ENCODE measurements around the gene SERP2.
A peak's percentile ranks its signal among the peaks of the same experiment; 100 is the strongest.

The SERP2 gene

GRCh38 chr13:44435142-44435918 is 61.7 kb downstream of the SERP2 start:
- DNase-seq (ENCODE audit: low spot score), result peak; percentile 93

GRCh38 chr13:44435919-44436510 is 62.4 kb downstream of the SERP2 start:
- no peak for DNase-seq (ENCODE audit: low spot score)

- DNase-seq (ENCODE audit: low spot score), result peak; percentile 85
Measured at GRCh38 chr13:44436589-44437337, 63.1 kb downstream of the SERP2 start.

GRCh38 chr13:44437356-44438233 is 64.0 kb downstream of the SERP2 start:
- no peak for DNase-seq (ENCODE audit: low spot score)

GRCh38 chr13:44438234-44438579 is 64.6 kb downstream of the SERP2 start:
- no peak for DNase-seq (ENCODE audit: low spot score)

GRCh38 chr13:44439452-44440024 is 65.9 kb downstream of the SERP2 start:
- no peak for DNase-seq (ENCODE audit: low spot score)

GRCh38 chr13:44440046-44440608 is 66.5 kb downstream of the SERP2 start:
- DNase-seq (ENCODE audit: low spot score), result no peak
